K562 (cell line): ENCODE results near the gene UNC5C. TPM values are rescaled to one million over a fixed set of nuclear protein-coding genes. Genes with fewer than 3 reads are reported as not detected.

Source experiments
- ATAC-seq: fragments of 200-7000 bp; cut with Tn5 transposase; 3 replicates; pipeline ENCODE4 v1.9.1; 2020; ENCODE audit warnings: moderate library complexity
- BruUV-seq: library from RNA; stranded (reverse); fragments of 400-500 nt; replicated peaks from 2 replicates; lab custom pipeline; 2021; lab: Mats Ljungman, UMichigan
- CTCF ChIA-PET: fragments of 300-600 bp; formaldehyde crosslinking; extraction: SDS; loops from one replicate; lab custom pipeline; 2021; ENCODE audit warnings: low intra/inter-chr PET ratio; lab: Yijun Ruan, JAX
- POLR2A ChIA-PET: fragments of 300-600, 350-650 bp; sonication (Branson Sonifier 250); formaldehyde crosslinking; extraction: SDS; loops from one replicate; lab custom pipeline; 2021; ENCODE audit warnings: antibody characterized with exemption, inconsistent platforms; lab: Yijun Ruan, JAX
- DNase-seq, 4 experiments: peaks; one replicate each; pipeline versions ENCODE4 v3.0.0 to v3.0.0-alpha.2; 2011 to 2018; ENCODE audit warnings: low spot score in 3 of 4, mixed read lengths in 3 of 4; ENCODE audit errors: extremely low read depth in 1 of 4
- FAIRE-seq: peaks from 2 replicates; lab custom pipeline; 2011; peaks lifted over from hg19 to GRCh38; lab: Jason Lieb, UNC
- H2AFZ ChIP-seq: 2 replicates; pipeline ENCODE4 v1.6.0; 2011; ENCODE audit warnings: low read depth, low read length, control low read depth, inconsistent platforms
- H3K27ac ChIP-seq: fragments of 200-600 bp; 3 replicates; pipeline ENCODE4 v1.8.0; 2011; ENCODE audit warnings: low read depth, mild to moderate bottlenecking, control low read depth, inconsistent platforms, low read length, moderate library complexity, mixed read lengths; ENCODE audit errors: extremely low read depth
- H3K27me3 ChIP-seq, 2 experiments: fragments of 300-600 bp in 1 of 2; 2 replicates in 1 of 2; 3 replicates in 1 of 2; pipeline versions ENCODE4 v1.6.0 to v1.8.0; 2011; ENCODE audit warnings: inconsistent platforms in 2 of 2, low read length in 2 of 2, mild to moderate bottlenecking in 1 of 2, mixed read lengths in 1 of 2, moderate library complexity in 1 of 2; ENCODE audit not compliant: control insufficient read depth in 2 of 2, insufficient read depth in 2 of 2
- H3K36me3 ChIP-seq: fragments of 300-600 bp; 3 replicates; pipeline ENCODE4 v1.8.0; 2011; ENCODE audit warnings: mild to moderate bottlenecking, low read length, inconsistent platforms; ENCODE audit not compliant: control insufficient read depth, insufficient read depth
- H3K4me1 ChIP-seq, 2 experiments: fragments of 200-600 bp in 1 of 2; replicated peaks in 1 of 2; 2 replicates in 1 of 2; 3 replicates in 1 of 2; pipeline versions ENCODE4 v1.5.1 to v1.8.0; 2011; ENCODE audit warnings: inconsistent platforms in 2 of 2, low read length in 2 of 2, mild to moderate bottlenecking in 1 of 2, mixed read lengths in 1 of 2, moderate library complexity in 1 of 2; ENCODE audit not compliant: control insufficient read depth in 2 of 2, insufficient read depth in 2 of 2
- H3K4me2 ChIP-seq: 2 replicates; pipeline ENCODE4 v1.6.1; 2011; ENCODE audit warnings: low read length, control low read depth, inconsistent platforms, mixed read lengths; ENCODE audit not compliant: insufficient read depth
- H3K4me3 ChIP-seq: fragments of 200-600 bp; sonication (generic), shearing (Covaris generic); 2 replicates; pipeline ENCODE4 v1.5.1; 2016; ENCODE audit warnings: control low read depth, inconsistent platforms
- H3K79me2 ChIP-seq: fragments of 200-600 bp; 3 replicates; pipeline ENCODE4 v1.8.0; 2011; ENCODE audit warnings: low read length, inconsistent platforms; ENCODE audit not compliant: control insufficient read depth, insufficient read depth
- H3K9ac ChIP-seq, 2 experiments: 2 replicates each; pipeline versions ENCODE4 v1.6.0 to v1.6.1; 2011; ENCODE audit warnings: low read depth in 2 of 2, low read length in 2 of 2, control low read depth in 1 of 2, inconsistent platforms in 1 of 2, mild to moderate bottlenecking in 1 of 2, mixed read lengths in 1 of 2; ENCODE audit not compliant: insufficient read depth in 1 of 2
- H3K9me1 ChIP-seq: one replicate; pipeline ENCODE4 v1.6.0; 2011; ENCODE audit warnings: inconsistent platforms, mild to moderate bottlenecking, low read length, moderate library complexity; ENCODE audit not compliant: control insufficient read depth, insufficient read depth
- H3K9me3 ChIP-seq: replicated peaks from 2 replicates; pipeline ENCODE4 v1.5.1; 2011; ENCODE audit warnings: low read depth, low read length, inconsistent platforms; ENCODE audit not compliant: control insufficient read depth, insufficient read depth
- H4K20me1 ChIP-seq: replicated peaks from 2 replicates; pipeline ENCODE4 v1.6.1; 2011; ENCODE audit warnings: low read length, inconsistent platforms, mixed read lengths; ENCODE audit not compliant: control insufficient read depth, insufficient read depth
- BCL6 ChIP-seq: fragments of 250-450 bp; sonication (Bioruptor Pico); IDR thresholded peaks from 2 replicates; pipeline ENCODE4 v1.4.0; 2020
- MEF2D ChIP-seq: conservative IDR thresholded peaks from 2 replicates; pipeline ENCODE4 v1.6.1; 2016; ENCODE audit warnings: low read depth, missing genetic modification characterization, missing compliant biosample characterization
- POLR2G ChIP-seq: fragments of 200-400 bp; formaldehyde crosslinking; IDR thresholded peaks from 2 replicates; pipeline ENCODE4 v1.6.1; 2017; ENCODE audit warnings: low read depth, mild to moderate bottlenecking, antibody characterized with exemption, low read length, moderate library complexity
- SMARCA5 ChIP-seq: fragments of 450-650 bp; IDR thresholded peaks from 2 replicates; pipeline ENCODE4 v1.6.1; 2016
- SOX6 ChIP-seq: fragments of 450-650 bp; IDR thresholded peaks from 2 replicates; pipeline ENCODE4 v1.6.1; 2014; ENCODE audit warnings: mild to moderate bottlenecking
- SRSF7 ChIP-seq: fragments of 200-400 bp; formaldehyde crosslinking; optimal IDR thresholded peaks from 2 replicates; pipeline ENCODE3; 2017; ENCODE audit warnings: mild to moderate bottlenecking, low read depth, low read length
- TARDBP ChIP-seq: fragments of 450-650 bp; IDR thresholded peaks from 2 replicates; pipeline ENCODE4 v1.6.1; 2016
- ZFPM2 ChIP-seq: fragments of 250-450 bp; sonication (Bioruptor Pico); IDR thresholded peaks from 2 replicates; pipeline ENCODE4 v1.5.1; 2022; ENCODE audit warnings: mild to moderate bottlenecking
- ZNF384 ChIP-seq: IDR thresholded peaks from 2 replicates; pipeline ENCODE4 v1.6.1; 2012; ENCODE audit warnings: low read depth, low read length, improper control_type of control experiment
- WGBS: fragments of 100-300 bp; shearing (Covaris generic); methylation state at CpG from one replicate; pipeline ENCODE4 v1.1.6; 2016; ENCODE audit warnings: low coverage, mixed read lengths; ENCODE audit not compliant: insufficient coverage; ENCODE audit errors: missing lambda C conversion rate; 5-methylcytosine and 5-hydroxymethylcytosine counted together
- in situ Hi-C: fragments of 300-500 bp; cut with MboI; formaldehyde crosslinking; loops from 4 replicates; pipeline ENCODE4 v1.15.0; 2018; ENCODE audit warnings: inconsistent platforms, mixed read lengths
- intact Hi-C: fragments of 100-400 bp; cut with micrococcal nuclease; formaldehyde crosslinking; loops from 2 replicates; pipeline ENCODE4 v1.14.2; 2022
- polyA plus RNA-seq, 8 experiments: library from polyadenylated mRNA; depleted of rRNA in 4 of 8; stranded (reverse) in 5 of 8; unstranded in 3 of 8; fragments of >200 nt; fragmentation: Nextera tagmentation in 2 of 8; fragmentation: Illumina TruSeq in 1 of 8; extraction: Ambion mirVana in 2 of 8; extraction: Trizol in 1 of 8; gene quantifications; 2 replicates each; pipeline versions ENCODE4 v1.2.1 to v1.2.3, GENCODE V29; 2011 to 2014; ENCODE audit warnings: inconsistent platforms in 1 of 8, missing spikeins in 1 of 8
- total RNA-seq, 7 experiments: library from RNA; depleted of rRNA in 6 of 7; stranded (reverse); fragments of >200 nt in 6 of 7; fragmentation: Illumina TruSeq in 2 of 7; extraction: Trizol in 2 of 7; gene quantifications; 2 replicates each; pipeline versions ENCODE4 v1.2.1 to v1.2.3, GENCODE V29; 2011 to 2021; ENCODE audit warnings: low replicate concordance in 1 of 7
- TF ChIP-seq, protein P1 (sequence below): sonication (generic); IDR thresholded peaks from 2 replicates; pipeline ENCODE4 v1.6.1; 2016
- TF ChIP-seq, protein P2 (sequence below): sonication (generic); formaldehyde crosslinking; IDR thresholded peaks from 2 replicates; pipeline ENCODE4 v1.8.1; 2023; ENCODE audit warnings: mild to moderate bottlenecking, missing genetic modification reagents
- TF ChIP-seq, protein P3 (sequence below): conservative IDR thresholded peaks from 2 replicates; pipeline ENCODE4 v1.6.1; 2011; ENCODE audit warnings: low read depth, mild to moderate bottlenecking, low read length; ENCODE audit not compliant: control insufficient read depth

The UNC5C gene
- total and polyA plus RNA-seq, 9 of the 15 experiments (the other 6 are each of a cell fraction or from before 2014, with no cell fraction given), result under 0.01 to 0.10 (median 0.03) TPM; not detected in 1

DNA sequence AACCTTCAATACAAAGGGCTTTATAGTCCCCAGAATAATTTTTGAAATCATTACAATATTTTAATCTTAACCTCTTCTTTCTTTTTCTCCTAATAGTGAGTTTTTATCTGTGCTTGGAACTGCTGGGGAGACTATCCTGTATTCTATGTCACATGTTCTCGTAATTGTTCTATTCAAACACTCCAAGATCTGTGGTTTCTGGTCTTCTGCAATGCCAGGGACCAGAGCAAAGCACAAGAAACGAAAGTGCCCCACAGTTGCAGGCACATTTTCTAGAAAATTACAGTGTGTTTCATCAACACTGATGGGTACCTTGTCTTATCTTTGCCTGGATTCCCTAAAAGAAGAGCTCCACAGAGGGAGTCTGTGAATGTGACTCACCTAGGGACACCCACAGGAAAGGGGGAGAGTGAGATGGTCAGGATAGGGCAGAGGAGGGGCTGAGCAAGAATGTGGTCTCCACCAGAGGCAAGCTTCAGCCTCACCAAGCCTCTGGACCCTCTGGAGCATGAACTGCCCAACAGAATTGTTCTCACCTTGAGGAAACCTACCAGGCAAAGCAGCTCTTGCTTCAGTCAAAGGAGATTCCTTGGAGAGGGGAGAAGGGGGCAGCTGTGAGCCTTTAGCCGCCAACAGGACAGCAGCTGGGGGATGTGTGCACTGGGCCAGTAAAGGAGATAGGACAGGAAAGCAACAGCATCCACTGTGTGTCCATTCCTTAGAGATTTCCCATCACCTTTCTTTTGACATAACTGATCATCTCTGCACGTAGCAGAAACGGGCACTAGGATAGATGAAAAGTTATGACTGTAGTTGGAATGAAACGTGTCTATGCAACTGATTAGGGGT lies 25.9 kb downstream of the UNC5C start:
- no peak overlapping the region for H3K4me3 ChIP-seq
- H4K20me1 ChIP-seq, result no peaks in the 10 kb centered on the region
- BruUV-seq, result no TSS peak
- H3K27ac ChIP-seq, result no peak overlapping the region
- ATAC-seq (no peak), DNase-seq (no peak)
- 2% methylated on average over 6 of the region's 6 CpGs for WGBS
- no peaks in the 10 kb centered on the region for H3K9me1 ChIP-seq
- POLR2A ChIA-PET, result no interaction called here
- CTCF ChIA-PET, result no interaction called here
- no peaks in the 10 kb centered on the region for H3K27me3 ChIP-seq
- no peak overlapping the region for H3K9ac ChIP-seq
- no peaks in the 10 kb centered on the region for H3K4me1 ChIP-seq
- H3K79me2 ChIP-seq, result no peaks in the 10 kb centered on the region
- intact Hi-C loops, result no loop called here
- no peak overlapping the region for H2AFZ ChIP-seq
- in situ Hi-C loops, result loop anchor here (25.0 kb wide), 1 partner anchor 361 kb away; no protein-coding TSS in a partner anchor
- TF ChIP-seq SRSF7, result no peak
- no peak for TF ChIP-seq SOX6
- TF ChIP-seq ZFPM2 (CRISPR knock-in tag), result no peak
- TF ChIP-seq SMARCA5, result no peak
- no peak for TF ChIP-seq ZNF384
- TF ChIP-seq, protein P1, sequence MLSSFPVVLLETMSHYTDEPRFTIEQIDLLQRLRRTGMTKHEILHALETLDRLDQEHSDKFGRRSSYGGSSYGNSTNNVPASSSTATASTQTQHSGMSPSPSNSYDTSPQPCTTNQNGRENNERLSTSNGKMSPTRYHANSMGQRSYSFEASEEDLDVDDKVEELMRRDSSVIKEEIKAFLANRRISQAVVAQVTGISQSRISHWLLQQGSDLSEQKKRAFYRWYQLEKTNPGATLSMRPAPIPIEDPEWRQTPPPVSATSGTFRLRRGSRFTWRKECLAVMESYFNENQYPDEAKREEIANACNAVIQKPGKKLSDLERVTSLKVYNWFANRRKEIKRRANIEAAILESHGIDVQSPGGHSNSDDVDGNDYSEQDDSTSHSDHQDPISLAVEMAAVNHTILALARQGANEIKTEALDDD, result no peak
- no peak for TF ChIP-seq POLR2G
- no peak for TF ChIP-seq BCL6 (CRISPR knock-in tag)
- TF ChIP-seq TARDBP, result no peak
- no peak for TF ChIP-seq MEF2D
- TF ChIP-seq, protein P2, sequence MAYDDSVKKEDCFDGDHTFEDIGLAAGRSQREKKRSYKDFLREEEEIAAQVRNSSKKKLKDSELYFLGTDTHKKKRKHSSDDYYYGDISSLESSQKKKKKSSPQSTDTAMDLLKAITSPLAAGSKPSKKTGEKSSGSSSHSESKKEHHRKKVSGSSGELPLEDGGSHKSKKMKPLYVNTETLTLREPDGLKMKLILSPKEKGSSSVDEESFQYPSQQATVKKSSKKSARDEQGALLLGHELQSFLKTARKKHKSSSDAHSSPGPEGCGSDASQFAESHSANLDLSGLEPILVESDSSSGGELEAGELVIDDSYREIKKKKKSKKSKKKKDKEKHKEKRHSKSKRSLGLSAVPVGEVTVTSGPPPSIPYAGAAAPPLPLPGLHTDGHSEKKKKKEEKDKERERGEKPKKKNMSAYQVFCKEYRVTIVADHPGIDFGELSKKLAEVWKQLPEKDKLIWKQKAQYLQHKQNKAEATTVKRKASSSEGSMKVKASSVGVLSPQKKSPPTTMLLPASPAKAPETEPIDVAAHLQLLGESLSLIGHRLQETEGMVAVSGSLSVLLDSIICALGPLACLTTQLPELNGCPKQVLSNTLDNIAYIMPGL (CRISPR knock-in tag), result no peak
- TF ChIP-seq, protein P3, sequence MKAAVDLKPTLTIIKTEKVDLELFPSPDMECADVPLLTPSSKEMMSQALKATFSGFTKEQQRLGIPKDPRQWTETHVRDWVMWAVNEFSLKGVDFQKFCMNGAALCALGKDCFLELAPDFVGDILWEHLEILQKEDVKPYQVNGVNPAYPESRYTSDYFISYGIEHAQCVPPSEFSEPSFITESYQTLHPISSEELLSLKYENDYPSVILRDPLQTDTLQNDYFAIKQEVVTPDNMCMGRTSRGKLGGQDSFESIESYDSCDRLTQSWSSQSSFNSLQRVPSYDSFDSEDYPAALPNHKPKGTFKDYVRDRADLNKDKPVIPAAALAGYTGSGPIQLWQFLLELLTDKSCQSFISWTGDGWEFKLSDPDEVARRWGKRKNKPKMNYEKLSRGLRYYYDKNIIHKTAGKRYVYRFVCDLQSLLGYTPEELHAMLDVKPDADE, result no peak
- TF ChIP-seq, all 486 proteins: peak for 0
- Histone ChIP-seq H3K36me3 (no peaks in the 10 kb centered on the region), H3K9me3 (no peaks in the 10 kb centered on the region), H3K4me2 (no peak overlapping the region)
- FAIRE-seq, result no peak
